ENCODE results near the gene DCTN2.

DNA sequence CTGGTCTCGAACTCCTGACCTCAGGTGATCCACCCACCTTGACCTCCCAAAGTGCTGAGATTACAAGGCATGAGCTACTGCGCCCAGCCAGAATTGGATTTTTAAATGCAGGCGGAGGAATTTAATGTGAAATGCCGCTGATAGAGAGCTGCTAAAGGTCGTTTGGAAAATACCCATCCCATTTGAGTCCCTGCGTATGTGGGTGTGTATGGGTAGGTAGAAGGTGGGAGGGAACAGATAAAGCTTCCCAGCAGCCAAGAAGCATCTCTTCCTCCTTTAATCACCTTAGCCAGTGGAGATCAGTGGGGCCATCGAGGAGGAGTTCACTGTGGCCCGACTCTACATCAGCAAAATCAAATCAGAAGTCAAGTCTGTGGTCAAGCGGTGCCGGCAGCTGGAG, 27.8 kb upstream of the DCTN2 start:
- TF ChIP-seq POLR2A (IDR thresholded peaks at IDR 0.05; ENCODE audit: low read length) (no peak), GATA1 (IDR thresholded peaks at IDR 0.05; ENCODE audit: low read depth, low read length) (no peak)

Data from erythroblast (primary cell).